ENCODE measurements around the gene ALDH8A1. TPM values are rescaled to one million over a fixed set of nuclear protein-coding genes. Genes with fewer than 3 reads are reported as not detected.

ALDH8A1 gene
- total RNA-seq, 1 donor from 2014 or later, result 0.30 TPM

GRCh38 chr6:134884752-134885151 is 65.1 kb downstream of the ALDH8A1 start:
- no peak overlapping the region for H3K4me3 Mint-ChIP-seq (ENCODE audit: unreplicated experiment)
- TF ChIP-seq CTCF (IDR thresholded peaks at IDR 0.05), result no peak
- H3K4me1 Mint-ChIP-seq (ENCODE audit: unreplicated experiment), result peaks cover 5% of the 10 kb centered on the region
- H3K9me3 Mint-ChIP-seq (ENCODE audit: unreplicated experiment), result no peaks in the 10 kb centered on the region
- DNase-seq (ENCODE audit: extremely low spot score, unreplicated experiment), result no peak
- H3K27me3 Mint-ChIP-seq (ENCODE audit: unreplicated experiment), result no peaks in the 10 kb centered on the region
- no peak overlapping the region for H3K27ac Mint-ChIP-seq (ENCODE audit: unreplicated experiment)
- H3K36me3 Mint-ChIP-seq (ENCODE audit: unreplicated experiment), result no peaks in the 10 kb centered on the region

- TF ChIP-seq CTCF (IDR thresholded peaks at IDR 0.05), result no peak
- Mint-ChIP-seq H3K36me3 (ENCODE audit: unreplicated experiment) (no peaks in the 10 kb centered on the region), H3K9me3 (ENCODE audit: unreplicated experiment) (no peaks in the 10 kb centered on the region), H3K27ac (ENCODE audit: unreplicated experiment) (no peak overlapping the region), H3K4me3 (ENCODE audit: unreplicated experiment) (no peak overlapping the region), H3K4me1 (ENCODE audit: unreplicated experiment) (peaks cover 7% of the 10 kb centered on the region), H3K27me3 (ENCODE audit: unreplicated experiment) (no peaks in the 10 kb centered on the region)
- DNase-seq (ENCODE audit: extremely low spot score, unreplicated experiment), result no peak
These were observed 66.6 kb downstream of the ALDH8A1 start for GRCh38 chr6:134883314-134883713.

- Mint-ChIP-seq H3K9me3 (ENCODE audit: unreplicated experiment) (no peaks in the 10 kb centered on the region), H3K4me1 (ENCODE audit: unreplicated experiment) (peaks cover 13% of the 10 kb centered on the region), H3K4me3 (ENCODE audit: unreplicated experiment) (no peak overlapping the region), H3K36me3 (ENCODE audit: unreplicated experiment) (no peaks in the 10 kb centered on the region), H3K27ac (ENCODE audit: unreplicated experiment) (no peak overlapping the region), H3K27me3 (ENCODE audit: unreplicated experiment) (no peaks in the 10 kb centered on the region)
- DNase-seq (ENCODE audit: extremely low spot score, unreplicated experiment), result no peak
- TF ChIP-seq CTCF (IDR thresholded peaks at IDR 0.05), result peak; percentile 94
These were observed 67.4 kb downstream of the ALDH8A1 start for GRCh38 chr6:134882426-134883038.

GRCh38 chr6:134880487-134881190 is 69.3 kb downstream of the ALDH8A1 start:
- peak overlapping the region; percentile 63 for H3K27ac Mint-ChIP-seq (ENCODE audit: unreplicated experiment)
- TF ChIP-seq CTCF (IDR thresholded peaks at IDR 0.05), result no peak
- no peaks in the 10 kb centered on the region for H3K36me3 Mint-ChIP-seq (ENCODE audit: unreplicated experiment)
- H3K4me1 Mint-ChIP-seq (ENCODE audit: unreplicated experiment), result peaks cover 13% of the 10 kb centered on the region
- H3K9me3 Mint-ChIP-seq (ENCODE audit: unreplicated experiment), result no peaks in the 10 kb centered on the region
- H3K4me3 Mint-ChIP-seq (ENCODE audit: unreplicated experiment), result no peak overlapping the region
- DNase-seq (ENCODE audit: extremely low spot score, unreplicated experiment), result no peak
- no peaks in the 10 kb centered on the region for H3K27me3 Mint-ChIP-seq (ENCODE audit: unreplicated experiment)

GRCh38 chr6:134878136-134878535 is 71.8 kb downstream of the ALDH8A1 start:
- no peak for DNase-seq (ENCODE audit: extremely low spot score, unreplicated experiment)
- no peak for TF ChIP-seq CTCF (IDR thresholded peaks at IDR 0.05)
- H3K9me3 Mint-ChIP-seq (ENCODE audit: unreplicated experiment), result no peaks in the 10 kb centered on the region
- H3K27ac Mint-ChIP-seq (ENCODE audit: unreplicated experiment), result no peak overlapping the region
- H3K27me3 Mint-ChIP-seq (ENCODE audit: unreplicated experiment), result no peaks in the 10 kb centered on the region
- H3K36me3 Mint-ChIP-seq (ENCODE audit: unreplicated experiment), result no peaks in the 10 kb centered on the region
- no peak overlapping the region for H3K4me3 Mint-ChIP-seq (ENCODE audit: unreplicated experiment)
- H3K4me1 Mint-ChIP-seq (ENCODE audit: unreplicated experiment), result peaks cover 13% of the 10 kb centered on the region

Data from osteocyte (in vitro differentiated cells).